CD4-positive, CD25-positive, alpha-beta regulatory T cell (primary cell): ENCODE measurements around the gene DGCR2. TPM values are rescaled to one million over a fixed set of nuclear protein-coding genes. Genes with fewer than 3 reads are reported as not detected.

Experiments used
- ATAC-seq, 2 donors: fragments of 150-1000 bp; cut with Tn5 transposase; one replicate each; pipeline ENCODE4 v1.10.0; 2021; ENCODE audit warnings: low read depth in 2 of 2, moderate number of reproducible peaks in 2 of 2, moderate library complexity in 1 of 2
- DNase-seq, 3 donors: peaks; one replicate each; pipeline versions ENCODE4 v3.0.0 to v3.0.0-alpha.2; 2012 to 2022; ENCODE audit warnings: mixed read lengths in 1 of 3
- H3K27ac ChIP-seq: one replicate; pipeline ENCODE4 v1.7.0; 2013; ENCODE audit warnings: mild to moderate bottlenecking, low read length; ENCODE audit not compliant: insufficient read depth, poor library complexity, severe bottlenecking
- H3K27me3 ChIP-seq: one replicate; pipeline ENCODE4 v1.7.0; 2013; ENCODE audit warnings: low read length; ENCODE audit not compliant: control insufficient read depth, insufficient read depth
- H3K36me3 ChIP-seq: one replicate; pipeline ENCODE4 v1.7.0; 2013; ENCODE audit warnings: mild to moderate bottlenecking, low read length, moderate library complexity; ENCODE audit not compliant: control insufficient read depth, insufficient read depth
- H3K4me1 ChIP-seq: 2 replicates; pipeline ENCODE4 v1.7.0; 2013; ENCODE audit warnings: mild to moderate bottlenecking, low read length; ENCODE audit not compliant: insufficient read depth, control insufficient read depth, poor library complexity, severe bottlenecking
- H3K4me3 ChIP-seq: one replicate; pipeline ENCODE4 v1.7.0; 2013; ENCODE audit warnings: low read depth, mild to moderate bottlenecking, low read length, moderate library complexity
- H3K9me3 ChIP-seq, 2 experiments: 1 replicate in 1 of 2; 2 replicates in 1 of 2; pipeline ENCODE4 v1.7.0; 2013; ENCODE audit warnings: low read length in 2 of 2, mild to moderate bottlenecking in 1 of 2, moderate library complexity in 1 of 2; ENCODE audit not compliant: control insufficient read depth in 2 of 2
- H3K27ac Mint-ChIP-seq, 3 donors: one replicate each; pipeline ENCODE4 v1.8.0; 2020 to 2022; ENCODE audit warnings: mild to moderate bottlenecking in 3 of 3, mixed read lengths in 3 of 3, moderate library complexity in 2 of 3
- H3K27me3 Mint-ChIP-seq: one replicate; pipeline ENCODE4 v1.8.0; 2022; ENCODE audit warnings: mild to moderate bottlenecking, mixed read lengths
- H3K36me3 Mint-ChIP-seq: one replicate; pipeline ENCODE4 v1.8.0; 2020; ENCODE audit warnings: mixed read lengths
- H3K4me1 Mint-ChIP-seq, 4 donors: one replicate each; pipeline ENCODE4 v1.8.0; 2020 to 2022; ENCODE audit warnings: mixed read lengths in 4 of 4, mild to moderate bottlenecking in 1 of 4
- H3K4me3 Mint-ChIP-seq, 4 donors: one replicate each; pipeline ENCODE4 v1.8.0; 2020 to 2022; ENCODE audit warnings: mild to moderate bottlenecking in 4 of 4, mixed read lengths in 4 of 4, moderate library complexity in 3 of 4
- H3K9me3 Mint-ChIP-seq, 7 donors: one replicate each; pipeline ENCODE4 v1.8.0; 2020 to 2022; ENCODE audit warnings: mixed read lengths in 7 of 7, mild to moderate bottlenecking in 3 of 7, moderate library complexity in 2 of 7
- polyA plus RNA-seq, 4 donors: library from polyadenylated mRNA; unstranded; fragments of 300-500 nt; fragmentation: Illumina TruSeq; gene quantifications; one replicate each; pipeline ENCODE4 v1.2.3, GENCODE V29; 2021
- total RNA-seq: library from RNA; stranded (reverse); gene quantifications from one replicate; pipeline ENCODE4 v1.2.3, GENCODE V29; 2022

DGCR2 gene
- total and polyA plus RNA-seq, 5 donors from 2014 or later, result 51.8 to 75.2 (median 58.4) TPM

- no peak for ATAC-seq
- Mint-ChIP-seq H3K36me3 (peaks cover 6% of the 10 kb centered on the region), H3K27me3 (peaks cover 8% of the 10 kb centered on the region), H3K4me1 (peaks cover 4 to 48% (median 32%) of the 10 kb centered on the region in 4 donors), H3K9me3 (no peaks in the 10 kb centered on the region), H3K27ac (peak overlapping the region; percentile 66 to 91 (median 85)), H3K4me3 (peak overlapping the region; percentile 86 to 97 (median 92))
- H3K36me3 ChIP-seq, result peaks cover 3% of the 10 kb centered on the region
- no peaks in the 10 kb centered on the region for H3K27me3 ChIP-seq
- H3K4me1 ChIP-seq, result peaks cover 45% of the 10 kb centered on the region
- peak overlapping the region; percentile 43 for H3K4me3 ChIP-seq
- no peaks in the 10 kb centered on the region for H3K9me3 ChIP-seq
- H3K27ac ChIP-seq, result peak overlapping the region; percentile 47
- no peak for DNase-seq
Measured at GRCh38 chr22:19122752-19123492, 710 bp upstream of the DGCR2 start.

GRCh38 chr22:19121631-19122142 is 525 bp downstream of the DGCR2 start:
- H3K4me3 Mint-ChIP-seq, result peak overlapping the region; percentile 93 to 97 (median 94)
- H3K27me3 Mint-ChIP-seq, result peaks cover 8% of the 10 kb centered on the region
- no peaks in the 10 kb centered on the region for H3K9me3 Mint-ChIP-seq
- Histone ChIP-seq H3K27me3 (no peaks in the 10 kb centered on the region), H3K27ac (peak overlapping the region; percentile 75), H3K9me3 (no peaks in the 10 kb centered on the region), H3K36me3 (peaks cover 12% of the 10 kb centered on the region), H3K4me3 (peak overlapping the region; percentile 91), H3K4me1 (peaks cover 57% of the 10 kb centered on the region)
- H3K36me3 Mint-ChIP-seq, result peaks cover 11% of the 10 kb centered on the region
- H3K4me1 Mint-ChIP-seq, result peaks cover 7 to 57% (median 44%) of the 10 kb centered on the region in 4 donors
- DNase-seq (peak in 2 of 3 donors; percentile 19 to 50), ATAC-seq (peak in 1 of 2 donors; percentile 8)
- H3K27ac Mint-ChIP-seq, result peak overlapping the region; percentile 86 to 95 (median 90)

- peaks cover 8% of the 10 kb centered on the region for H3K27me3 Mint-ChIP-seq
- Histone ChIP-seq H3K4me1 (peaks cover 64% of the 10 kb centered on the region), H3K9me3 (no peaks in the 10 kb centered on the region), H3K36me3 (peaks cover 14% of the 10 kb centered on the region), H3K4me3 (peak overlapping the region; percentile 91), H3K27me3 (no peaks in the 10 kb centered on the region), H3K27ac (peak overlapping the region; percentile 75)
- peak overlapping the region; percentile 93 to 97 (median 94) for H3K4me3 Mint-ChIP-seq
- H3K4me1 Mint-ChIP-seq, result peaks cover 11 to 63% (median 49%) of the 10 kb centered on the region in 4 donors
- H3K36me3 Mint-ChIP-seq, result peaks cover 16% of the 10 kb centered on the region
- DNase-seq (peak in 1 of 3 donors; percentile 18), ATAC-seq (no peak)
- peak overlapping the region; percentile 86 to 95 (median 90) for H3K27ac Mint-ChIP-seq
- no peaks in the 10 kb centered on the region for H3K9me3 Mint-ChIP-seq
Measured at GRCh38 chr22:19120829-19121630, 1.2 kb downstream of the DGCR2 start.

GRCh38 chr22:19119949-19120348 is 2.3 kb downstream of the DGCR2 start:
- Mint-ChIP-seq H3K4me3 (peak overlapping the region; percentile 93 to 97 (median 94)), H3K27me3 (peaks cover 8% of the 10 kb centered on the region), H3K36me3 (peaks cover 22% of the 10 kb centered on the region), H3K27ac (peak overlapping the region; percentile 90 to 95 (median 95)), H3K9me3 (no peaks in the 10 kb centered on the region), H3K4me1 (peaks cover 11 to 74% (median 57%) of the 10 kb centered on the region in 4 donors)
- DNase-seq (no peak), ATAC-seq (no peak)
- Histone ChIP-seq H3K36me3 (peaks cover 21% of the 10 kb centered on the region), H3K4me1 (peaks cover 75% of the 10 kb centered on the region), H3K27ac (peak overlapping the region; percentile 43), H3K9me3 (no peaks in the 10 kb centered on the region), H3K27me3 (no peaks in the 10 kb centered on the region), H3K4me3 (peak overlapping the region; percentile 91)

GRCh38 chr22:19118329-19118880 is 3.8 kb downstream of the DGCR2 start:
- H3K27ac ChIP-seq, result peak overlapping the region; percentile 59

GRCh38 chr22:19117111-19117512 is 5.1 kb downstream of the DGCR2 start:
- Histone ChIP-seq H3K27me3 (no peaks in the 10 kb centered on the region), H3K36me3 (peaks cover 28% of the 10 kb centered on the region), H3K9me3 (no peaks in the 10 kb centered on the region), H3K4me3 (peak overlapping the region; percentile 60), H3K4me1 (peaks cover 82% of the 10 kb centered on the region), H3K27ac (no peak overlapping the region)
- Mint-ChIP-seq H3K27me3 (no peaks in the 10 kb centered on the region), H3K4me3 (peak overlapping the region; percentile 17 to 93 (median 82)), H3K36me3 (peaks cover 28% of the 10 kb centered on the region), H3K27ac (peak overlapping the region in 2 of 3 donors; percentile 73 to 95), H3K4me1 (peaks cover 11 to 86% (median 58%) of the 10 kb centered on the region in 4 donors), H3K9me3 (no peaks in the 10 kb centered on the region)
- DNase-seq (peak in 1 of 3 donors; percentile 33), ATAC-seq (no peak)

More at GRCh38 chr22:19118329-19118880, 3.8 kb downstream of the DGCR2 start:
- H3K36me3 Mint-ChIP-seq, result peaks cover 22% of the 10 kb centered on the region
- Histone ChIP-seq H3K9me3 (no peaks in the 10 kb centered on the region), H3K4me1 (peaks cover 83% of the 10 kb centered on the region), H3K27me3 (no peaks in the 10 kb centered on the region), H3K36me3 (peaks cover 28% of the 10 kb centered on the region), H3K4me3 (peak overlapping the region; percentile 56)
- peak overlapping the region; percentile 75 to 95 (median 91) for H3K27ac Mint-ChIP-seq
- DNase-seq (peak in 2 of 3 donors; percentile 21 to 78), ATAC-seq (no peak)
- peaks cover 8% of the 10 kb centered on the region for H3K27me3 Mint-ChIP-seq
- H3K4me3 Mint-ChIP-seq, result peak overlapping the region; percentile 87 to 93 (median 90)
- no peaks in the 10 kb centered on the region for H3K9me3 Mint-ChIP-seq
- H3K4me1 Mint-ChIP-seq, result peaks cover 11 to 85% (median 62%) of the 10 kb centered on the region in 4 donors

GRCh38 chr22:19115628-19116027 is 6.6 kb downstream of the DGCR2 start:
- no peaks in the 10 kb centered on the region for H3K9me3 ChIP-seq
- peaks cover 10 to 89% (median 61%) of the 10 kb centered on the region in 4 donors for H3K4me1 Mint-ChIP-seq
- peak overlapping the region; percentile 73 to 95 (median 76) for H3K27ac Mint-ChIP-seq
- H3K36me3 Mint-ChIP-seq, result peaks cover 25% of the 10 kb centered on the region
- peak overlapping the region; percentile 60 for H3K4me3 ChIP-seq
- H3K36me3 ChIP-seq, result peaks cover 28% of the 10 kb centered on the region
- no peak for ATAC-seq
- H3K27me3 Mint-ChIP-seq, result no peaks in the 10 kb centered on the region
- peak overlapping the region in 3 of 4 donors; percentile 48 to 87 (median 77) for H3K4me3 Mint-ChIP-seq
- H3K27ac ChIP-seq, result no peak overlapping the region
- H3K9me3 Mint-ChIP-seq, result no peaks in the 10 kb centered on the region
- H3K27me3 ChIP-seq, result no peaks in the 10 kb centered on the region
- no peak for DNase-seq
- peaks cover 86% of the 10 kb centered on the region for H3K4me1 ChIP-seq
